ENCODE data around the gene SNN.

The SNN gene

DNA sequence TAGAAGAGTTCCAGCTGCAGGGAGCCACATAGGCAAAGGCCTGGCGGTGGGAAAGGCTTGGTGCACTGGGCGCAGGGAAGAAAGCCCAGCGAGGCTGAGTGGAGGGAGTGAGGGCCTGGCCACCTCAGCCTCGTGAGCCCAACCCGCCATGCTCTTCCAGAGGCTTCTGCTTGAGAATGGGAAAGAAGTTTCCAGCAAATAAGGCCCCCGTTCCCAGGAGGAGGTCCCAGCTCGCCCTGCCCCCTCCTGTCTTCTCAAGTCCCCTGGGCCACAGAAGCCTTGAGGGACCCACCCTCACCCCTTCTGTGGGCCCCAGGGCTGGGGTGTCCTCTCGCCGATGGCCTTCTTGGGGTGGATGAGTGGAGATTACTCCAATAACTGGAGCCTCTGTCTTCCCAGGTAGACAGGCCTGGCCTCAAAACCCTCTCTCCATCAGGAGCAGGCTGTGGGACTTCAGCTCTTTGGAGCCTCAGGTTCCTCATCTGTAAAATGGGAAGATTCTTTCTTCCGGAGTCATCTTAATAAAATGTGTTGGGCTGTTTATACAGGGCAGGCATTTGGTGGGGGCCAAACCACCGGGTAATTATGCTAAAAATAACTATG lies 933 bp upstream of the SNN start:
- DNase-seq (ENCODE audit: low read depth) = no peak

- no peak for DNase-seq (ENCODE audit: low read depth)
Observed at GRCh38 chr16:11668623-11669379, 546 bp downstream of the SNN start.

DNA sequence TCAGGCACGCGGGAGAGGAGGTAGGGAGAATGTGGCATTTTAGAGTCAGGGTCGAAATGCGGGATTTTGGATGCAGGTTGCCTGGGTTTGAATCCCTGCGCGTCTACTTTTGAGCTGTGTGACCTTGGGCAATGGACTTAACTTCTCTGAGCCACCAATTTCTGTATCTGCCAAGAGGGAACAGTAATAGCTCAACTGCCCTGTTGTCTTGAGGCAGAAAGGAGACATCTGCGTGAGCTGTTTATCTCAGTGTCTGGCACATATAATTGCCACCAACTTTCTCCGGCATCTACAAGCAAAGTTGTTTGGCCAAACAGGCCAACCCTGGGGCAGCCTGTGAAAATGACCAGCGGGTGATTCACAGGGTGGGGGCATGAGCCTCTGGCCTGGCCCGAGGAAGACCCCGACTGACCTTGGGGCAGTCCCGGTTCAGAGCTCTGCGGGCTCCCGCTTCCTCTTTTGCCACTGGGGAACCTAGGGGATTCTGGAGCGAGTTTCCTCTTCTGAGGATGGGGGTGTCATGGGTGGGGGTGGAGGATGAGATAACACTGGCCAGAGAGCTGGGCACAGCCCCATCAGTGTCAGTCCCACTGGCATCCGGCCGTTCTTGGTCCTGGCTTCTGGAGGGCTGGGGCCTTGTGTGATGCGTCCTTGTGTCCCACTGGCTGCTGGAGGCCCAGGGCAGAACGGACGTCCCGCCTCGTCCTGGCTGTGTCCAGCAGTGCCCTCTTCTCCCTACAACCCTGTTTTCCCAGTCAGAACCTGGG lies 1.3 kb downstream of the SNN start:
- DNase-seq (ENCODE audit: low read depth) = no peak

- DNase-seq (ENCODE audit: low read depth) = no peak
Observed at GRCh38 chr16:11670171-11671131, 2.2 kb downstream of the SNN start.

GRCh38 chr16:11671271-11671670 lies 3.0 kb downstream of the SNN start:
- DNase-seq (ENCODE audit: low read depth) = no peak

DNA sequence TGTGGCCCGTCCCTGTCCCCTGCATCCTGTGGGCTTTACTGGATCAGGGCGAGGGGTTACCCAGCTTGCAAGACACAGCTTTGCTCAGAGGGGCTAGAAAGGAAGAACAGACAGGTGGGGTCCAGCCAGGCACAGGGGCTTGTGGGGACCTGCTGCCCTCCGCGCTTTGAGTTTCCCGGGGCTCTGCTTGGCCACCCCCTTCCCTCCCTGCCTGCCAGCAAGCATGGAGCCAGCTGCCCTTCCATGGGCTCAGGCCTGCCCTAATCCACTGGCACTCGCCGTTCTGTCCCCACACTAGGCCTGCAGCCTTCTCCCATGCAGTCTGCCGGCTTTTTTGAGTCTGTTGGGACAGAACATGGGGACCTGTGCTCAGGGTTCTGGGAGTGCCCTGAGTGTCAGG lies 3.4 kb downstream of the SNN start:
- no peak for DNase-seq (ENCODE audit: low read depth)

- no peak for DNase-seq (ENCODE audit: low read depth)
Observed at GRCh38 chr16:11672206-11673090, 4.2 kb downstream of the SNN start.

GRCh38 chr16:11673091-11674000 lies 5.1 kb downstream of the SNN start:
- no peak for DNase-seq (ENCODE audit: low read depth)

- no peak for DNase-seq (ENCODE audit: low read depth)
Observed at GRCh38 chr16:11674001-11674817, 6.0 kb downstream of the SNN start.

DNA sequence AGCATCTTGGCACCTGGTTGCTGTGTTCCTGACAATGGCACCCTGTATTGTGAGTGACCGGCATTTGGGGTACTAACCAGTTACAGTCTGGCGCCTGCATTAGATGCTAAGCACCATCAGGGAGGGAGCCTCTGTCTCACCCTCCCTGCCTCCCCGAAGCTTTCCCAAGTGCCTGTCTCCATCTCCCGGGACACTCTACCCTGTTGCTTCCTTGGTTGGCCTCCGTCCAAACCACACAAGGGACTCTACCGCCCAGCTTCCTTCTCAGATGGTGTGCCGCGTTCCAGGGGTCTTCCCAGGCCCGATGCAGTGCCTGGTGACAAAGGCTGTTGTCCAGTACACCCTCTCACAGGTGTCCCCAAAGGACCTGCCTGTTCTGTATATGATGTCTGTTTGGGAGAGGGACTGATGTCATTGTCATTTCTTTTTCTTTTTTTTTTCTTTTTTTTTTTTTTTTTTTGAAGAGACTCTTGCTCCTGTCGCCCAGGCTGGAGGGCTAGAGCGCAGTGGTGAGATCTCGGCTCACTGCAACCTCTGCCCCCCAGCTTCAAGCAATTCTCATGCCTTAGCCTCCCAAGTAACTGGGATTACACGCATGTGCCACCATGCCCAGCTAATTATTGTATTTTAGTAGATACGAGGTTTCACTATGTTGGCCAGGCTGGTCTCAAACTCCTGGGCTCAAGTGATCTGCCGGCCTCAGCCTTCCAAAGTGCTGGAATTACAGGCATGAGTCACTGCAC lies 6.7 kb downstream of the SNN start:
- no peak for DNase-seq (ENCODE audit: low read depth)

GRCh38 chr16:11675561-11676511 lies 7.6 kb downstream of the SNN start:
- DNase-seq (ENCODE audit: low read depth) = no peak

- no peak for DNase-seq (ENCODE audit: low read depth)
Observed at GRCh38 chr16:11676799-11677198, 8.5 kb downstream of the SNN start.

DNA sequence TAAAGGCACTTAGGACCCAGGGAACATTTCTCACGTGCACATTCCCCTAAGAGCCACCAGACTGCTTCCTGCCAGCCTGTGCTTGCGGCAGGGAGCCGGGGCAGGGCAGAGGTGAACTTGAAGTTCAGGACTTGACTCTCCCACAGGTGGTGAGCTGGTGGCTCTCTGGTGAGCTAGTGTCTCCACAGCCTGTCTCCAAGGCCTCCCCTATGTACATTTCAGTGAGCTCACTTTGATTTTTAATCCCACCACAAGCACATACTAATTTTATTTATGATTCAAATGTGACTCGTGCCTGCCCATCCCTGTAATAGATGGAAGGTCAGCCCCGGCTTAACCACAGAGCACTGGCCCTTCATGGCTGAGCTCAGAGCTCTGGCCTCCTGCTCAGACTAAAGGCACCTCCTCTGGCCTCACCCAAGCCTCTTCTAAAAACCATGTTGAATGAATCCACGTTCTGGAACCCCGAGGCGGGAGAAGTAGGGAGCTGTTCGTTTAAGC lies 9.2 kb downstream of the SNN start:
- no peak for DNase-seq (ENCODE audit: low read depth)

GRCh38 chr16:11677959-11678881 lies 10.0 kb downstream of the SNN start:
- DNase-seq (ENCODE audit: low read depth) = no peak

GRCh38 chr16:11679250-11679649 lies 11.0 kb downstream of the SNN start:
- DNase-seq (ENCODE audit: low read depth) = no peak
